HepG2 (cell line): ENCODE measurements around the gene RPL6. TPM values are rescaled to one million over a fixed set of nuclear protein-coding genes. Genes with fewer than 3 reads are reported as not detected.

Experiments used
- ATF7 ChIP-seq, 2 experiments: fragments of 450-650 bp in 1 of 2; sonication (generic) in 1 of 2; formaldehyde crosslinking in 1 of 2; IDR thresholded peaks; 2 replicates each; pipeline versions ENCODE4 v1.4.0 to v1.6.1; 2016 to 2020; ENCODE audit warnings: antibody characterized with exemption in 1 of 2, mild to moderate bottlenecking in 1 of 2, missing genetic modification reagents in 1 of 2
- CREM ChIP-seq, 2 experiments: sonication (generic) in 1 of 2; formaldehyde crosslinking in 1 of 2; IDR thresholded peaks; 2 replicates each; pipeline versions ENCODE4 v1.4.0 to v1.6.1; 2016 to 2020; ENCODE audit warnings: antibody characterized with exemption in 1 of 2, mild to moderate bottlenecking in 1 of 2, missing genetic modification reagents in 1 of 2
- JUND ChIP-seq: sonication (generic); formaldehyde crosslinking; IDR thresholded peaks from 2 replicates; pipeline ENCODE4 v1.8.0; 2022; ENCODE audit warnings: mild to moderate bottlenecking, missing genetic modification reagents
- KDM6A ChIP-seq: IDR thresholded peaks from 2 replicates; pipeline ENCODE4 v1.6.1; 2016; ENCODE audit warnings: low read depth
- KLF13 ChIP-seq: sonication (generic); formaldehyde crosslinking; IDR thresholded peaks from 2 replicates; pipeline ENCODE4 v1.4.0; 2020; ENCODE audit warnings: mild to moderate bottlenecking, missing genetic modification reagents
- MBNL3 ChIP-seq: fragments of 250-450 bp; sonication (Bioruptor Pico); conservative IDR thresholded peaks from 2 replicates; pipeline ENCODE4 v1.8.0; 2022; ENCODE audit warnings: mild to moderate bottlenecking, inconsistent platforms
- SIN3A ChIP-seq: IDR thresholded peaks from 2 replicates; pipeline ENCODE4 v1.6.1; 2011; ENCODE audit warnings: low read depth, mild to moderate bottlenecking, control low read depth, low read length, borderline replicate concordance
- SRSF1 ChIP-seq: fragments of 200-400 bp; formaldehyde crosslinking; optimal IDR thresholded peaks from 2 replicates; pipeline ENCODE3; 2017; ENCODE audit warnings: mild to moderate bottlenecking, low read depth, low read length, moderate library complexity
- TAF15 ChIP-seq: fragments of 200-400 bp; formaldehyde crosslinking; IDR thresholded peaks from one replicate; pipeline ENCODE4 v1.6.1; 2018; ENCODE audit warnings: mild to moderate bottlenecking, low read depth, low read length; ENCODE audit not compliant: poor library complexity, severe bottlenecking
- TEAD3 ChIP-seq: optimal IDR thresholded peaks from 2 replicates; pipeline ENCODE3; 2016; ENCODE audit warnings: borderline replicate concordance
- TOE1 ChIP-seq: sonication (generic); formaldehyde crosslinking; IDR thresholded peaks from 2 replicates; pipeline ENCODE4 v1.4.0; 2020; ENCODE audit warnings: mild to moderate bottlenecking, missing genetic modification reagents
- ZIK1 ChIP-seq: sonication (generic); formaldehyde crosslinking; IDR thresholded peaks from 2 replicates; pipeline ENCODE4 v1.5.0; 2020; ENCODE audit warnings: mild to moderate bottlenecking, low read depth, missing genetic modification reagents, borderline replicate concordance
- ZNF776 ChIP-seq: sonication (generic); formaldehyde crosslinking; IDR thresholded peaks from 2 replicates; pipeline ENCODE4 v1.4.0; 2020; ENCODE audit warnings: mild to moderate bottlenecking, missing genetic modification reagents
- polyA plus RNA-seq, 8 experiments: library from polyadenylated mRNA; depleted of rRNA in 3 of 8; stranded (reverse) in 7 of 8; unstranded in 1 of 8; fragments of >200 nt; fragmentation: Illumina TruSeq in 4 of 8; extraction: Trizol in 4 of 8; gene quantifications; 2 replicates each; pipeline versions ENCODE4 v1.2.1 to v1.2.3, GENCODE V29; 2011 to 2016; ENCODE audit warnings: low read depth in 4 of 8, missing spikeins in 1 of 8, mixed read lengths in 1 of 8; ENCODE audit not compliant: insufficient read depth in 1 of 8
- total RNA-seq, 5 experiments: library from RNA; depleted of rRNA; stranded (reverse); fragments of >200 nt; fragmentation: Illumina TruSeq; extraction: Trizol; gene quantifications; 2 replicates each; pipeline ENCODE4 v1.2.3, GENCODE V29; 2016; ENCODE audit warnings: low read depth in 1 of 5
- TF ChIP-seq, protein P1 (sequence below): sonication (generic); formaldehyde crosslinking; IDR thresholded peaks from 2 replicates; pipeline ENCODE4 v1.5.1; 2020; ENCODE audit warnings: mild to moderate bottlenecking, missing genetic modification reagents, moderate library complexity
- TF ChIP-seq, protein P2 (sequence below): sonication (generic); formaldehyde crosslinking; conservative IDR thresholded peaks from 2 replicates; pipeline ENCODE4 v1.4.0; 2020; ENCODE audit warnings: mild to moderate bottlenecking, missing genetic modification reagents, moderate library complexity
- TF ChIP-seq, protein P3 (sequence below): sonication (generic); formaldehyde crosslinking; IDR thresholded peaks from 2 replicates; pipeline ENCODE4 v1.4.0; 2020; ENCODE audit warnings: missing genetic modification reagents, borderline replicate concordance
- TF ChIP-seq, protein P4 (sequence below): sonication (generic); formaldehyde crosslinking; IDR thresholded peaks from 2 replicates; pipeline ENCODE4 v1.4.0; 2020; ENCODE audit warnings: mild to moderate bottlenecking, missing genetic modification reagents

RPL6 gene
- total and polyA plus RNA-seq, 2 of the 13 experiments (the other 11 are each of a cell fraction or from before 2014, with no cell fraction given): 1,551 to 1,719 TPM

DNA sequence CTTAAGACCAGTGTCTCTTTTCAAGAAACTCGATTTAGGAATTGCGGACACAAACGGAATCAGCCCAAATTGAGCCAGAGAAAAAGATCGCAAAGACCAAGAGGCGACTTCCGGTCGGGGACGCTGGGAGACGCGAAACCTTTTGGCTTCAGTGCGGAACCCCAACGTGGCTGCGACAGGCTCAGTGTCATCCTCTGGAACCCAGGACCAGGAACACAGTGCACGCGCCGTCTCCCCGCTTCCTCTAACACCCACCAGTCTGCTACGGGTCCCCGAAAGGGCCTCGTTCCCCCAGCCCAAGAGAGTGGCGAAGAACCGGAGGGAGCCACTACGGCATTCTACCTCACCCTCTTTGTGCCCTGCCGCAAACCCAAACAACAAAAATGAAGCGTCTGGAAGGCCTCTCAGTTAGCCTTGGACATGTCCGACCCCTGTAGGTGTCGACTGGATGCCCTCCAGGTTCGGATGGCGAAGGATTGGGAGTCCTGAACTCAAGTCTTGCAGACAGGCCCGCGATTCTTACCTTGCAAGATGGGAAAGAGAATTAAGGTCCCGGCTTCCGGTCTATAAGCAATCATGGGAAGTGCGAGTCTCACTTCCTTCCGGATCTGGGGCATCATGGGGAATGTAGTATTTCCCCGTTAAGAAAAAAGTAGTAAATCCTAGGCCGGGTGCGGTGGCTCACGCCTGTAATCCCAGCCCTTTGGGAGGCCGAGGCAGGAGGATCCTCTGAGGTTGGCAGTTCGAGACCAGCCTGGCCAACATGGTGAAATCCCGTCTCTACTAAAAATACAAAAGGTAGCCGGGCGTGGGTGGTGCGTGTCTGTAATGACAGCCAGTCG is at the start of gene RPL6 (continued):
- TF ChIP-seq, protein P1, sequence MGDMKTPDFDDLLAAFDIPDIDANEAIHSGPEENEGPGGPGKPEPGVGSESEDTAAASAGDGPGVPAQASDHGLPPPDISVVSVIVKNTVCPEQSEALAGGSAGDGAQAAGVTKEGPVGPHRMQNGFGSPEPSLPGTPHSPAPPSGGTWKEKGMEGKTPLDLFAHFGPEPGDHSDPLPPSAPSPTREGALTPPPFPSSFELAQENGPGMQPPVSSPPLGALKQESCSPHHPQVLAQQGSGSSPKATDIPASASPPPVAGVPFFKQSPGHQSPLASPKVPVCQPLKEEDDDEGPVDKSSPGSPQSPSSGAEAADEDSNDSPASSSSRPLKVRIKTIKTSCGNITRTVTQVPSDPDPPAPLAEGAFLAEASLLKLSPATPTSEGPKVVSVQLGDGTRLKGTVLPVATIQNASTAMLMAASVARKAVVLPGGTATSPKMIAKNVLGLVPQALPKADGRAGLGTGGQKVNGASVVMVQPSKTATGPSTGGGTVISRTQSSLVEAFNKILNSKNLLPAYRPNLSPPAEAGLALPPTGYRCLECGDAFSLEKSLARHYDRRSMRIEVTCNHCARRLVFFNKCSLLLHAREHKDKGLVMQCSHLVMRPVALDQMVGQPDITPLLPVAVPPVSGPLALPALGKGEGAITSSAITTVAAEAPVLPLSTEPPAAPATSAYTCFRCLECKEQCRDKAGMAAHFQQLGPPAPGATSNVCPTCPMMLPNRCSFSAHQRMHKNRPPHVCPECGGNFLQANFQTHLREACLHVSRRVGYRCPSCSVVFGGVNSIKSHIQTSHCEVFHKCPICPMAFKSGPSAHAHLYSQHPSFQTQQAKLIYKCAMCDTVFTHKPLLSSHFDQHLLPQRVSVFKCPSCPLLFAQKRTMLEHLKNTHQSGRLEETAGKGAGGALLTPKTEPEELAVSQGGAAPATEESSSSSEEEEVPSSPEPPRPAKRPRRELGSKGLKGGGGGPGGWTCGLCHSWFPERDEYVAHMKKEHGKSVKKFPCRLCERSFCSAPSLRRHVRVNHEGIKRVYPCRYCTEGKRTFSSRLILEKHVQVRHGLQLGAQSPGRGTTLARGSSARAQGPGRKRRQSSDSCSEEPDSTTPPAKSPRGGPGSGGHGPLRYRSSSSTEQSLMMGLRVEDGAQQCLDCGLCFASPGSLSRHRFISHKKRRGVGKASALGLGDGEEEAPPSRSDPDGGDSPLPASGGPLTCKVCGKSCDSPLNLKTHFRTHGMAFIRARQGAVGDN (CRISPR knock-in tag): peak; percentile 90
- TF ChIP-seq KLF13 (CRISPR knock-in tag) (no peak), ZNF776 (CRISPR knock-in tag) (no peak), MBNL3 (CRISPR knock-in tag) (no peak), TAF15 (no peak), KDM6A (no peak), ZIK1 (CRISPR knock-in tag) (peak; percentile 52; the same call in 1 of the 2 replicates), TEAD3 (CRISPR knock-in tag) (no peak), TOE1 (CRISPR knock-in tag) (no peak), SIN3A (no peak), CREM (IDR thresholded peaks at IDR 0.05) (peak; percentile 92), CREM (CRISPR knock-in tag; IDR thresholded peaks at IDR 0.05) (no peak), JUND (CRISPR knock-in tag) (peak; percentile 66), SRSF1 (peak; percentile 75), ATF7 (IDR thresholded peaks at IDR 0.05) (no peak), ATF7 (CRISPR knock-in tag; IDR thresholded peaks at IDR 0.05) (peak; percentile 44; the same call in 1 of the 2 replicates)
- TF ChIP-seq, protein P2, sequence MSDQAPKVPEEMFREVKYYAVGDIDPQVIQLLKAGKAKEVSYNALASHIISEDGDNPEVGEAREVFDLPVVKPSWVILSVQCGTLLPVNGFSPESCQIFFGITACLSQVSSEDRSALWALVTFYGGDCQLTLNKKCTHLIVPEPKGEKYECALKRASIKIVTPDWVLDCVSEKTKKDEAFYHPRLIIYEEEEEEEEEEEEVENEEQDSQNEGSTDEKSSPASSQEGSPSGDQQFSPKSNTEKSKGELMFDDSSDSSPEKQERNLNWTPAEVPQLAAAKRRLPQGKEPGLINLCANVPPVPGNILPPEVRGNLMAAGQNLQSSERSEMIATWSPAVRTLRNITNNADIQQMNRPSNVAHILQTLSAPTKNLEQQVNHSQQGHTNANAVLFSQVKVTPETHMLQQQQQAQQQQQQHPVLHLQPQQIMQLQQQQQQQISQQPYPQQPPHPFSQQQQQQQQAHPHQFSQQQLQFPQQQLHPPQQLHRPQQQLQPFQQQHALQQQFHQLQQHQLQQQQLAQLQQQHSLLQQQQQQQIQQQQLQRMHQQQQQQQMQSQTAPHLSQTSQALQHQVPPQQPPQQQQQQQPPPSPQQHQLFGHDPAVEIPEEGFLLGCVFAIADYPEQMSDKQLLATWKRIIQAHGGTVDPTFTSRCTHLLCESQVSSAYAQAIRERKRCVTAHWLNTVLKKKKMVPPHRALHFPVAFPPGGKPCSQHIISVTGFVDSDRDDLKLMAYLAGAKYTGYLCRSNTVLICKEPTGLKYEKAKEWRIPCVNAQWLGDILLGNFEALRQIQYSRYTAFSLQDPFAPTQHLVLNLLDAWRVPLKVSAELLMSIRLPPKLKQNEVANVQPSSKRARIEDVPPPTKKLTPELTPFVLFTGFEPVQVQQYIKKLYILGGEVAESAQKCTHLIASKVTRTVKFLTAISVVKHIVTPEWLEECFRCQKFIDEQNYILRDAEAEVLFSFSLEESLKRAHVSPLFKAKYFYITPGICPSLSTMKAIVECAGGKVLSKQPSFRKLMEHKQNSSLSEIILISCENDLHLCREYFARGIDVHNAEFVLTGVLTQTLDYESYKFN (CRISPR knock-in tag): peak; percentile 48; the same call in 1 of the 2 replicates
- TF ChIP-seq, protein P3, sequence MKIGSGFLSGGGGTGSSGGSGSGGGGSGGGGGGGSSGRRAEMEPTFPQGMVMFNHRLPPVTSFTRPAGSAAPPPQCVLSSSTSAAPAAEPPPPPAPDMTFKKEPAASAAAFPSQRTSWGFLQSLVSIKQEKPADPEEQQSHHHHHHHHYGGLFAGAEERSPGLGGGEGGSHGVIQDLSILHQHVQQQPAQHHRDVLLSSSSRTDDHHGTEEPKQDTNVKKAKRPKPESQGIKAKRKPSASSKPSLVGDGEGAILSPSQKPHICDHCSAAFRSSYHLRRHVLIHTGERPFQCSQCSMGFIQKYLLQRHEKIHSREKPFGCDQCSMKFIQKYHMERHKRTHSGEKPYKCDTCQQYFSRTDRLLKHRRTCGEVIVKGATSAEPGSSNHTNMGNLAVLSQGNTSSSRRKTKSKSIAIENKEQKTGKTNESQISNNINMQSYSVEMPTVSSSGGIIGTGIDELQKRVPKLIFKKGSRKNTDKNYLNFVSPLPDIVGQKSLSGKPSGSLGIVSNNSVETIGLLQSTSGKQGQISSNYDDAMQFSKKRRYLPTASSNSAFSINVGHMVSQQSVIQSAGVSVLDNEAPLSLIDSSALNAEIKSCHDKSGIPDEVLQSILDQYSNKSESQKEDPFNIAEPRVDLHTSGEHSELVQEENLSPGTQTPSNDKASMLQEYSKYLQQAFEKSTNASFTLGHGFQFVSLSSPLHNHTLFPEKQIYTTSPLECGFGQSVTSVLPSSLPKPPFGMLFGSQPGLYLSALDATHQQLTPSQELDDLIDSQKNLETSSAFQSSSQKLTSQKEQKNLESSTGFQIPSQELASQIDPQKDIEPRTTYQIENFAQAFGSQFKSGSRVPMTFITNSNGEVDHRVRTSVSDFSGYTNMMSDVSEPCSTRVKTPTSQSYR (CRISPR knock-in tag): no peak
- TF ChIP-seq, protein P4, sequence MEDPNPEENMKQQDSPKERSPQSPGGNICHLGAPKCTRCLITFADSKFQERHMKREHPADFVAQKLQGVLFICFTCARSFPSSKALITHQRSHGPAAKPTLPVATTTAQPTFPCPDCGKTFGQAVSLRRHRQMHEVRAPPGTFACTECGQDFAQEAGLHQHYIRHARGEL (CRISPR knock-in tag): no peak
